Skeletal muscle satellite cell (primary cell): Measurements from ENCODE around the gene CRB2. TPM values are rescaled to one million over a fixed set of nuclear protein-coding genes. Genes with fewer than 3 reads are reported as not detected.

Experiments
- H3K27me3 ChIP-seq: 2 replicates; pipeline ENCODE4 v1.7.0; 2013; ENCODE audit warnings: low read length; ENCODE audit not compliant: control insufficient read depth, insufficient read depth
- H3K36me3 ChIP-seq: 2 replicates; pipeline ENCODE4 v1.7.0; 2013; ENCODE audit warnings: mild to moderate bottlenecking, control low read depth, low read length; ENCODE audit not compliant: insufficient read depth
- H3K4me1 ChIP-seq: 2 replicates; pipeline ENCODE4 v1.7.0; 2013; ENCODE audit warnings: low read length; ENCODE audit not compliant: control insufficient read depth, insufficient read depth
- H3K4me2 ChIP-seq: 2 replicates; pipeline ENCODE4 v1.7.0; 2013; ENCODE audit warnings: mild to moderate bottlenecking, low read length
- H3K4me3 ChIP-seq: 2 replicates; pipeline ENCODE4 v1.7.0; 2013; ENCODE audit warnings: low read length
- H3K9ac ChIP-seq: 2 replicates; pipeline ENCODE4 v1.7.0; 2013; ENCODE audit warnings: mild to moderate bottlenecking, low read depth, low read length, moderate library complexity
- H3K9me3 ChIP-seq: replicated peaks from 2 replicates; pipeline ENCODE4 v1.7.0; 2013; ENCODE audit warnings: mild to moderate bottlenecking, control low read depth, low read length
- small RNA-seq: library from RNA; depleted of rRNA; stranded (forward); fragments of <200 nt; gene quantifications from one replicate; pipeline ENCODE3, GENCODE V24; 2012

CRB2 gene

DNA sequence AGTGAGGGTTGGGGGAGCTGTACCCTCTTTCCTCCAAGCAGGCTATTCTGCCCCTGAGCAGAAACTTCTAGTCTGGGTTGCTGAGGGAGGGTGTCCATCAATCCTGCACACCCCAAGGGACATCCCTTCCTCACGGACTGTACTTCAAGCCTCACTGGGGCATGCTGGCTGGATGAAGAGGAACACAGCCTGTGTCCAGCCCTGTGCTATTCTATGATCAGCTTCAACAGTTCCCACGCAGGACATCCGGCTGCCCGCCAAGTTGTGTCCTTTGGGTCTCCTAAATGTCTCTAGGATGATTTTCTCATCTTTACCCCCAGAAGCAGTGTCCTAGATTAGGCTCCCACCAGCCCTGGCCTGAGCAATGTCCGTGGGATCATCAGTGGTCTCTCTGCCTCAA, 68.1 kb downstream of the CRB2 start:
- no peak overlapping the region for H3K4me3 ChIP-seq
- H3K27me3 ChIP-seq = no peaks in the 10 kb centered on the region
- no peaks in the 10 kb centered on the region for H3K4me1 ChIP-seq
- no peaks in the 10 kb centered on the region for H3K36me3 ChIP-seq
- no peak overlapping the region for H3K4me2 ChIP-seq
- H3K9me3 ChIP-seq = no peaks in the 10 kb centered on the region
- H3K9ac ChIP-seq = no peak overlapping the region

- H3K9ac ChIP-seq = no peak overlapping the region
- no peaks in the 10 kb centered on the region for H3K9me3 ChIP-seq
- no peak overlapping the region for H3K4me2 ChIP-seq
- no peaks in the 10 kb centered on the region for H3K4me1 ChIP-seq
- H3K4me3 ChIP-seq = no peak overlapping the region
- H3K27me3 ChIP-seq = no peaks in the 10 kb centered on the region
- H3K36me3 ChIP-seq = no peaks in the 10 kb centered on the region
These were observed 68.7 kb downstream of the CRB2 start for GRCh38 chr9:123424552-123425225.

DNA sequence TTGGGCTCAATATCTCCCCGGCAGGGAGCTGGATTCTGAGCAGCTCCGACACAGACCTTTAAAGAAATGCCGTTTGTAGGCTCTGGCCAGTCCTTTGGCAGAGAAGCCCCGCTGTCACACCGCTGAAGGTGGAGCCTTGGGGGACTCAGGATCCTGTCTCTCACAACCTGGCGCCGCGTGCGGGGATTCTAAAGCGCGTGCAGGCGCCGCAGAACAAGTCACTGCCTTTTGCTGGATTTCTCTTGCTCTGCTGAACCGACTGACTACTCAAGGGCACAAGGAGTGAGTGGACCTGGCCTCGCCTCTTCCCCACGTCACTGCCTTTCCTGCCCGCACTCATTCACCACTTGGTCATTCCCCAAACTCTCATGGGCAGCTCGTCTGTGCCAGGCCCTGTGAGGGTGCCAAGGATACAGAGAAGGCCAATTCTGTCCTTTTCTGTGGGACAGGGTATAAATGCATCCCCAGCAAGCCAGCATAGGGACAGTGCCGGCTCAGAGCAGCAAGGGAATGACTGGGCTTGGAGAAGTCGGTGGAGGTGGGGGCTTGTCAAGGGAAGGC, 69.3 kb downstream of the CRB2 start:
- Histone ChIP-seq H3K36me3 (no peaks in the 10 kb centered on the region), H3K9me3 (no peaks in the 10 kb centered on the region), H3K4me3 (no peak overlapping the region), H3K27me3 (no peaks in the 10 kb centered on the region), H3K4me1 (no peaks in the 10 kb centered on the region), H3K4me2 (no peak overlapping the region), H3K9ac (no peak overlapping the region)

DNA sequence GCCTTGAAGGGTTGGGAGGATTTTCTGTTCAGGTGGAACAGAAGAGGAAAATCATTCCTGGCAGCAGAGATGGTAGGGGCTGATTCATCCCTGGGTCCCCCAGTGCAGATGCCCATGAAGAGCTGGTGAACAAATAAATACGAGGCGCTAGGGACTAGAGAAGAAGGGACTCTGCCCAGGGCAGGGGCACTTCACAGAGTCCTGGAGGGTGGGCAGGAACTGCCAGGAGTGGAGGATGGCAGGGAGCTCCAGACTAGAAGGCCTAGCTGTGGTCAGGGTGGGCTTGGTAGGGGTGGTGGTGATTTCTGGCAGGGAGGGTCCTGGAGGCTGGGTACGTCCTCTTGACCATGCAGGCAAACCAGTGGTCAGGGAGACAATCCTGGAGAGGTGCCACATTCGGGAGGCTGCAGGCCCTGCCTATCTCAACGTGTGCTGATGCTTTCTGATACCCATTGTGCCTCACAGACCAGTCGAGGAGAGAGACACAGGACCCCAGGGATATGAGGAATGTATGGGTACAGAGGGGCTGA, 69.9 kb downstream of the CRB2 start:
- Histone ChIP-seq H3K36me3 (no peaks in the 10 kb centered on the region), H3K4me3 (no peak overlapping the region), H3K4me1 (no peaks in the 10 kb centered on the region), H3K9ac (no peak overlapping the region), H3K27me3 (no peaks in the 10 kb centered on the region), H3K4me2 (no peak overlapping the region), H3K9me3 (no peaks in the 10 kb centered on the region)

DNA sequence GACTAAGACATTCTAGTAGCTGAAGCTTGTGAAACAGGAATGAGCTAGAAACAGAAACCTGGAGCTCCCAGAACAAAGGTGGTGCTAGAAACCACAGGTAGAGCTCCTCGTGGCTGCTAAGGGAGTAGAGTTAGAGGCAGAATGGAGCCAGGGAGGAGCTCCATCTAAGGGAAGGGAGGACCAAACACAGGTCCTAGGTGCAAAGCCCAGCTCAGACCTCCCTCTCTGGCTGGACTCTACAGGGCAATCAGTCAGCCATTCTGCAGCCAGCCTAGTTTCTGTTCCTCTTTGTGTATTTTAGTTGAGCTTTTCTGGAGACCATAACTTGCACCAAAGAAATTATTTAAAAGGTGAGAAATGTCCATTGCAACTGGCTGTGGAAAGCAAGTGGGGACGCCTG, 70.4 kb downstream of the CRB2 start:
- Histone ChIP-seq H3K4me2 (no peak overlapping the region), H3K4me1 (no peaks in the 10 kb centered on the region), H3K4me3 (no peak overlapping the region), H3K9me3 (no peaks in the 10 kb centered on the region), H3K36me3 (no peaks in the 10 kb centered on the region), H3K9ac (no peak overlapping the region), H3K27me3 (no peaks in the 10 kb centered on the region)

Small RNA genes within 50 kb of the gene (small RNA-seq; reads per million reads assigned to genes)
- not detected for gene MIR601
